B cell (primary cell): ENCODE data around the gene IGF1R. TPM values are rescaled to one million over a fixed set of nuclear protein-coding genes. Genes with fewer than 3 reads are reported as not detected.

Experiments used
- ATAC-seq: fragments of 200-7000 bp; cut with Tn5 transposase; one replicate; pipeline ENCODE4 v1.10.0; 2021; ENCODE audit warnings: low read depth, mild to moderate bottlenecking, moderate number of reproducible peaks, moderate library complexity
- CTCF ChIA-PET: fragments of 350-600 bp; sonication (Branson Sonifier 250); formaldehyde crosslinking; loops from one replicate; lab custom pipeline; 2021; ENCODE audit warnings: antibody characterized with exemption, inconsistent platforms; lab: Charles Lee
- POLR2A ChIA-PET: fragments of 350-600 bp; sonication (Branson Sonifier 250); formaldehyde crosslinking; loops from one replicate; lab custom pipeline; 2021; ENCODE audit warnings: antibody characterized with exemption; lab: Charles Lee
- DNase-seq: peaks from one replicate; pipeline ENCODE4 v3.0.0; 2013
- H2AFZ ChIP-seq: 2 replicates; pipeline ENCODE4 v1.6.1; 2012; ENCODE audit warnings: mild to moderate bottlenecking, low read depth, low read length; ENCODE audit not compliant: insufficient read depth, poor library complexity, severe bottlenecking
- H3K27ac ChIP-seq, 2 donors: 1 replicate in 1 of 2; 2 replicates in 1 of 2; pipeline ENCODE4 v1.5.1; 2012 to 2013; ENCODE audit warnings: low read length in 2 of 2, mild to moderate bottlenecking in 2 of 2, moderate library complexity in 1 of 2
- H3K27me3 ChIP-seq, 4 experiments: fragments of 200-600 bp in 1 of 4; sonication (generic) in 1 of 4; replicated peaks in 1 of 4; 1 replicate in 2 of 4; 2 replicates in 2 of 4; pipeline versions ENCODE4 v1.6.1 to v1.7.0; 2013 to 2016; ENCODE audit warnings: low read length in 3 of 4, mild to moderate bottlenecking in 2 of 4, mixed read lengths in 1 of 4, moderate library complexity in 1 of 4; ENCODE audit not compliant: insufficient read depth in 4 of 4, control insufficient read depth in 3 of 4; ENCODE audit errors: control extremely low read depth in 1 of 4
- H3K36me3 ChIP-seq, 2 experiments: replicated peaks in 1 of 2; 1 replicate in 1 of 2; 2 replicates in 1 of 2; pipeline versions ENCODE4 v1.6.1 to v1.7.1; 2013; ENCODE audit warnings: low read length in 1 of 2; ENCODE audit not compliant: insufficient read depth in 2 of 2, control insufficient read depth in 1 of 2; ENCODE audit errors: control extremely low read depth in 1 of 2, extremely low read depth in 1 of 2
- H3K4me1 ChIP-seq, 2 donors: fragments of 200-600 bp in 1 of 2; sonication (generic) in 1 of 2; 1 replicate in 1 of 2; 2 replicates in 1 of 2; pipeline versions ENCODE4 v1.5.1 to v1.6.1; 2013 to 2017; ENCODE audit warnings: low read length in 2 of 2; ENCODE audit not compliant: control insufficient read depth in 2 of 2, insufficient read depth in 2 of 2
- H3K4me2 ChIP-seq: replicated peaks from 2 replicates; pipeline ENCODE3; 2012; ENCODE audit warnings: mild to moderate bottlenecking, low read depth, low read length; ENCODE audit not compliant: poor library complexity, severe bottlenecking
- H3K4me3 ChIP-seq, 5 experiments: fragments of 200-600 bp in 1 of 5; sonication (generic) in 1 of 5; 1 replicate in 3 of 5; 2 replicates in 2 of 5; pipeline versions ENCODE4 v1.5.1 to v1.7.0; 2011 to 2016; ENCODE audit warnings: low read length in 4 of 5, mild to moderate bottlenecking in 4 of 5, low read depth in 2 of 5, control low read depth in 1 of 5, moderate library complexity in 1 of 5; ENCODE audit not compliant: insufficient read depth in 1 of 5; ENCODE audit errors: control extremely low read depth in 1 of 5, extremely low read depth in 1 of 5
- H3K79me2 ChIP-seq: fragments of 200-600 bp; sonication (generic); one replicate; pipeline ENCODE4 v1.6.0; 2016; ENCODE audit warnings: low read length; ENCODE audit not compliant: control insufficient read depth, insufficient read depth
- H3K9ac ChIP-seq: fragments of 200-600 bp; sonication (generic); 2 replicates; pipeline ENCODE4 v1.6.1; 2017; ENCODE audit warnings: mild to moderate bottlenecking, low read length, moderate library complexity
- H3K9me3 ChIP-seq, 3 donors: one replicate each; pipeline versions ENCODE4 v1.6.1 to v1.7.1; 2013; ENCODE audit warnings: low read length in 2 of 3; ENCODE audit not compliant: control insufficient read depth in 2 of 3, insufficient read depth in 1 of 3; ENCODE audit errors: control extremely low read depth in 1 of 3
- H4K20me1 ChIP-seq: 2 replicates; pipeline ENCODE4 v1.6.0; 2012; ENCODE audit warnings: mild to moderate bottlenecking, low read length; ENCODE audit not compliant: insufficient read depth, control insufficient read depth, poor library complexity, severe bottlenecking
- H3K27ac Mint-ChIP-seq: one replicate; pipeline ENCODE4 v1.8.0; 2021; ENCODE audit warnings: mixed read lengths
- H3K27me3 Mint-ChIP-seq: one replicate; pipeline ENCODE4 v1.8.0; 2021; ENCODE audit warnings: mixed read lengths
- H3K4me1 Mint-ChIP-seq: one replicate; pipeline ENCODE4 v1.8.0; 2021; ENCODE audit warnings: mixed read lengths
- H3K4me3 Mint-ChIP-seq: one replicate; pipeline ENCODE4 v1.8.0; 2021; ENCODE audit warnings: mixed read lengths
- H3K9me3 Mint-ChIP-seq: one replicate; pipeline ENCODE4 v1.8.0; 2022; ENCODE audit warnings: mixed read lengths; ENCODE audit not compliant: insufficient read depth
- EZH2 ChIP-seq: IDR thresholded peaks from 2 replicates; pipeline ENCODE4 v1.6.1; 2012; ENCODE audit warnings: borderline replicate concordance, low read depth, mild to moderate bottlenecking, moderate library complexity, low read length; ENCODE audit not compliant: insufficient read depth, poor library complexity, severe bottlenecking
- WGBS: methylation state at CpG from one replicate; pipeline ENCODE4 v1.1.5; 2013; ENCODE audit warnings: missing lambda C conversion rate; ENCODE audit not compliant: insufficient coverage; 5-methylcytosine and 5-hydroxymethylcytosine counted together
- intact Hi-C: fragments of 100-400 bp; cut with micrococcal nuclease; formaldehyde crosslinking; loops from one replicate; pipeline ENCODE4 v1.10.0; 2022
- polyA plus RNA-seq: library from polyadenylated mRNA; depleted of rRNA; stranded (reverse); fragments of >200 nt; gene quantifications from 2 replicates; pipeline ENCODE4 v1.2.3, GENCODE V29; 2012
- total RNA-seq, 2 donors: library from RNA; stranded (reverse); fragments of 120-200 nt in 1 of 2; gene quantifications; 1 replicate in 1 of 2; 2 replicates in 1 of 2; pipeline versions ENCODE4 v1.2.3 to v1.2.4, GENCODE V29; 2013 to 2022
- TF ChIP-seq, protein P1 (sequence below): fragments of 200-600 bp; IDR thresholded peaks from one replicate; pipeline ENCODE4 v1.8.0; 2022; ENCODE audit warnings: antibody characterized with exemption, mild to moderate bottlenecking

The IGF1R gene
- total and polyA plus RNA-seq, 2 donors (not counting 1 experiment from before 2014, with no cell fraction given), result 5.4 to 23.1 TPM

DNA sequence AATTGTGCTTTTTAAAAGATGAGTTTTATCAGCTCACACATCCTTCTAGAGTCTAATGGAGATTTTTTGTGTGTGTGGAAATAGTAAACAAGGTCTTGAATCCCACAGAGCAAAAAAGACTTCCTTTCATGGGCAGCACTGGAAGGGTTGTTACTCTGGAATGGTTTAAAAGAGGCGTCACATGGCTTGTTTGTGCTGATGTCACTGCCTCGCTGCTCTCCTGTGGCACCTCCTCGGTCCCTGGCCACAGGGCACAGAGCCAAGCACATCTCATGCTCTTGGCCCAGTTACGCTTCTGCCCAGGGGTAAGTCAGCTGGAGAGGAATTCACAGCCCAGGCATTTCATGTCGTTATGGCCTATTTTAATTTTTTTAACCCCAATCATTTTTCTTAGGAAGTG, 306.1 kb downstream of the IGF1R start:
- intact Hi-C loops, result no loop called here
- CTCF ChIA-PET, result no interaction called here
- H3K27me3 Mint-ChIP-seq, result no peaks in the 10 kb centered on the region
- ATAC-seq (no peak), DNase-seq (no peak)
- H3K27ac ChIP-seq, result no peak overlapping the region
- no peak overlapping the region for H3K4me3 Mint-ChIP-seq
- no peaks in the 10 kb centered on the region for H4K20me1 ChIP-seq
- no peak overlapping the region for H2AFZ ChIP-seq
- H3K27ac Mint-ChIP-seq, result no peak overlapping the region
- 66% methylated on average over 3 of the region's 5 CpGs for WGBS
- TF ChIP-seq EZH2, result no peak
- TF ChIP-seq, protein P1, sequence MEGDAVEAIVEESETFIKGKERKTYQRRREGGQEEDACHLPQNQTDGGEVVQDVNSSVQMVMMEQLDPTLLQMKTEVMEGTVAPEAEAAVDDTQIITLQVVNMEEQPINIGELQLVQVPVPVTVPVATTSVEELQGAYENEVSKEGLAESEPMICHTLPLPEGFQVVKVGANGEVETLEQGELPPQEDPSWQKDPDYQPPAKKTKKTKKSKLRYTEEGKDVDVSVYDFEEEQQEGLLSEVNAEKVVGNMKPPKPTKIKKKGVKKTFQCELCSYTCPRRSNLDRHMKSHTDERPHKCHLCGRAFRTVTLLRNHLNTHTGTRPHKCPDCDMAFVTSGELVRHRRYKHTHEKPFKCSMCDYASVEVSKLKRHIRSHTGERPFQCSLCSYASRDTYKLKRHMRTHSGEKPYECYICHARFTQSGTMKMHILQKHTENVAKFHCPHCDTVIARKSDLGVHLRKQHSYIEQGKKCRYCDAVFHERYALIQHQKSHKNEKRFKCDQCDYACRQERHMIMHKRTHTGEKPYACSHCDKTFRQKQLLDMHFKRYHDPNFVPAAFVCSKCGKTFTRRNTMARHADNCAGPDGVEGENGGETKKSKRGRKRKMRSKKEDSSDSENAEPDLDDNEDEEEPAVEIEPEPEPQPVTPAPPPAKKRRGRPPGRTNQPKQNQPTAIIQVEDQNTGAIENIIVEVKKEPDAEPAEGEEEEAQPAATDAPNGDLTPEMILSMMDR, result no peak
- peaks cover 3 to 6% of the 10 kb centered on the region in 2 experiments for H3K36me3 ChIP-seq
- no peak overlapping the region for H3K9ac ChIP-seq
- no peak overlapping the region for H3K4me2 ChIP-seq
- no peaks in the 10 kb centered on the region for H3K4me1 Mint-ChIP-seq
- H3K4me3 ChIP-seq, result no peak overlapping the region
- H3K27me3 ChIP-seq, result no peaks in the 10 kb centered on the region
- POLR2A ChIA-PET, result no interaction called here
- no peaks in the 10 kb centered on the region for H3K4me1 ChIP-seq
- H3K9me3 ChIP-seq, result no peaks in the 10 kb centered on the region
- H3K9me3 Mint-ChIP-seq, result no peaks in the 10 kb centered on the region
- no peaks in the 10 kb centered on the region for H3K79me2 ChIP-seq

DNA sequence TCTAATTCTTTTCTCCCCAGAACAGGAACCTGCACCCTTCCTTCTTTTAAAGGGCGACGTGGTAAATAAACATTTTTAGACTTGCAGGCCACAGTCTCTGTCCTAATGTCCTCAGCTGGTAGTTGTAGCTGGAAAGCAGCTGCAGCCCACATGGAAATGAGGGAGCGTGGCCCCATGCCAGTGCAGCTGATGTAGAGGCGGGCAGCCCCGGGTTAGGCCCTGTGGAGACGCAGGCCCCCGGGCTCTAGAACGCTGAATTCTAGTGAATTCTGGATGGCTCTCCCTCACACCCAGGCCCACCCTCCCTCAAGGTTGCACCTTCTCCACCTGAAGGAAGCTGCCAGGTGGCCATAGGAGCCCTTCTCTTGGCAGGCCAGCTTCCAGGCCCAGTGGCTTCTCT, 307.0 kb downstream of the IGF1R start:
- Histone ChIP-seq H3K4me1 (no peaks in the 10 kb centered on the region), H3K27me3 (no peaks in the 10 kb centered on the region), H3K36me3 (peaks cover 3 to 4% of the 10 kb centered on the region in 2 experiments), H3K27ac (no peak overlapping the region), H3K79me2 (no peaks in the 10 kb centered on the region), H3K4me3 (no peak overlapping the region), H3K9me3 (peaks cover 0 to 1% (median 0%) of the 10 kb centered on the region in 3 donors), H3K4me2 (no peak overlapping the region), H4K20me1 (no peaks in the 10 kb centered on the region), H2AFZ (no peak overlapping the region), H3K9ac (no peak overlapping the region)
- no peaks in the 10 kb centered on the region for H3K4me1 Mint-ChIP-seq
- POLR2A ChIA-PET, result no interaction called here
- DNase-seq, result no peak
- TF ChIP-seq EZH2, result no peak
- H3K27me3 Mint-ChIP-seq, result no peaks in the 10 kb centered on the region
- no peaks in the 10 kb centered on the region for H3K9me3 Mint-ChIP-seq
- no peak for ATAC-seq
- 92% methylated on average over 8 of the region's 8 CpGs for WGBS
- intact Hi-C loops, result no loop called here
- no peak overlapping the region for H3K4me3 Mint-ChIP-seq
- CTCF ChIA-PET, result no interaction called here
- H3K27ac Mint-ChIP-seq, result no peak overlapping the region
